ENCODE measurements around the gene ZNF211.

Gene ZNF211

DNA sequence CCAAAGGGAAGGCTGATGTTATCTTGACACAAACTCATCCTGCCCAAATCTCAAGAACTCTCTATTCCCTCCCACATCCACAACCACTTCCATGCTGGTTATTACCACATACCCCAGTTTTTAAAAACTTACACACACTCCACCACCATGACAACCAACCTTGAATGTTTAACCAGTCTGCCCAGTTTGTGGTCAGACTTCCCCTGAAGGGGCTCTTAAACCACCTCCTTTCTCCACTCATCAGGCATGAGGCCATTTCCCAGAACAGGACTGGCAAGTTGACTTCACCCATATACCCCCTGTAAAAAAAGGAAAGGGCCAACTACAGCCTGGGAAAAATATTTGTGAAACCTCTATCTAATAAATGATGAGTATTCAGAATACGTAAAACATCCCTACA, 23.4 kb downstream of the ZNF211 start:
- no peak for DNase-seq

DNA sequence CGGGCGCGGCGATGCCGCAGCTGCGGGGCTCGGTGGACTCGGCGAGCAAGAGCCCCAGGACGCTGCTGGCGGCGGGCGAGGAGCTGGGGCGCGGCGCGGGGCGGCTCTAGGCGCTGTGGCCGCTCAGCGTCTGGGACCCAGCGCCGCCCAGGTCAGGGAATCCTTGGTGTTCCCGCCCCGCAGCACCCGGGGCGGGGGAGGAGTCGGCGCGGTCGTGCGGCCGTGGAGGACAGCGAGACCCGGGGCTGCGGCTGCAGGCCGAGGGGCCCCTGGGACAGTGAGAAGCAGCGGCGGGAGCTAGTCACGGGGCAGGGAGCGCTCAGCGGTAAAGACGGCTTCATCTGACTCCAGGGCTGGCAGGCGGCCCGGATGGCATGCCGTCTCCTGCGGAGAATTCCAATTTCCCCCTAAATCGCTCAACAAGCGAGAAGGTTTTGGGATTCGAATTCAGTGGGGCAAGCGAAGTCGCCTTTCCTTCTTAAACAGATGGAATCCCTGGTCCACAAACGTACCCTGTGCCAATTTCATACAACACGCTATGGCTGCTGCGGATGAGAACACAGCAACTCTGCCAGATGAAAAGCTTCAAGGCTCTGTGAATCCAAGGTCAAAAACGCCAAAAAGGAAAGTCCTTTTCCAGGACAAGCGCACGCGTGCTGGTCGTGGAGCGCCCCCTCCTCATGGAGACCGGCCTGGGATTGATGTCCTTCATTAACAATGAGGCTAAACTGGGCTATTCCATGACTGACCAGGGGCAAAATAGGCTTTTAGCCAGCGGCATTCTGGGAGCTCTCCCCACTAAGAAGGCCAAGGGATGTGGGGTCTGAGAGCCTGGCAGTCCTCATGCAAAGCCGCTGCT, 31.5 kb downstream of the ZNF211 start:
- DNase-seq: no peak

DNA sequence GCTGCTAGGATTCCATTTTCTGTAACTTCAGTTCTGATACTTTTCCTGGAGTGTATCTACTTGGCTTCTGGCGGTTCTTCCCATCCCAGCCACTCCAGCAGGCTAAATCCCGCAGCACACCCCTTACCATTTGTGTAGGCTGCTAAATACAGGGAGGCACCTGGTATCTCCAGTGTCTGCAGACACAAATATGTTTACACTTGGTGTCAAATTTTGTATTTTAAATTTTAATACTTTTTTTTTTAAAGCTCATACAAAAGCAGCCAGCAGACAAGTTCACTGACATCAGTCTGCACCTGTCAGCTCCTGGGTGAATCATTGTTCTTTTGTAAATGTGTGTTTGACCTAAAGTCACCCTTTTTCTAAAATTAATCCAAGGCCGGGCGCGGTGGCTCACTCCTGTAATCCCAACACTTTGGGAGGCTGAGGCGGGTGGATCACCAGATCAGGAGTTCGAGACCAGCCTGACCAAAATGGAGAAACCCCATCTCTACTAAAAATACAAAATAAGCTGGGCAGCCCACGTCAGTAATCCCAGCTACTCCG, 32.4 kb downstream of the ZNF211 start:
- DNase-seq: no peak

DNA sequence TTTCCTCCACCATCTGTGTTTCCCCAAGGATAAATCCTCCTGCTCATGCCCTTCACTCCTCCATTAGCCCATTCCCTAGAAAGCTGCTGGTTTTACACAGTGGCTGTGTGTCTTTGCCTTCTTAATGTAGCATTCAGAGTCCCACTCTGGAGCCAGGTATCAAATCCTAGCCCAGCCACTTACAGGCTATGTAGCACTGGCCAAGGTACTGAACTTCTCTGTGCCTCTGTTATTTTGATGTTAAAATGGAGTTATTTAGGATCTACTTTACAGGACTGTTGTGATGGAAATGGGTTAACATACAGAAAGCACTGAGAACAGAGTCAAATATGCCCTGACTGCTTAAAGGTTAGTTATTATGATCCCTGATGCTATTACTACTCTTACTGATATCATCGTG, 34.3 kb downstream of the ZNF211 start:
- no peak for DNase-seq

DNA sequence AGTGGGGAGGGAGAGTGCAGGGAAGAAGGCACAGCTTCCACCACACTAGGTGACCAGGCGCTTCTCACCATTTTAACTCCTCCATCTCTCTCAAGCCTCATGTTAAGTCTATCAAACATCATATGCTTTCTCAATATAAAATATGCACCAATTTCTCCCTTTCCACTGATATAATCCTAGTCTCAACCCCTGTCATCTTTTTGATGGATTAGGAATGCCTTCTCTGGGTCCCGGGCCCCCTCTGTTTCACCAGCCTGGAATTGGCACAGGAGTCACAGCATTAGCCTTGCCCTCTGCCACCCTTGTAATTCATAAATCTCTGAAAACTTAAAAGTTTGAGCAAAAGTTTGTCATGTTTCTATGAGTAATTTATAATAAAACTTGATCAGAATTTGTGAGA, 35.7 kb downstream of the ZNF211 start, which contains the start of gene ZSCAN4:
ZSCAN4 (plus strand) TSS at position 301 of the 400 bp plus-strand sequence. CDS start 7,211 bp downstream, outside the sequence.
- no peak for DNase-seq

- DNase-seq: no peak
Observed at GRCh38 chr19:57671124-57671895, 38.3 kb downstream of the ZNF211 start.

DNA sequence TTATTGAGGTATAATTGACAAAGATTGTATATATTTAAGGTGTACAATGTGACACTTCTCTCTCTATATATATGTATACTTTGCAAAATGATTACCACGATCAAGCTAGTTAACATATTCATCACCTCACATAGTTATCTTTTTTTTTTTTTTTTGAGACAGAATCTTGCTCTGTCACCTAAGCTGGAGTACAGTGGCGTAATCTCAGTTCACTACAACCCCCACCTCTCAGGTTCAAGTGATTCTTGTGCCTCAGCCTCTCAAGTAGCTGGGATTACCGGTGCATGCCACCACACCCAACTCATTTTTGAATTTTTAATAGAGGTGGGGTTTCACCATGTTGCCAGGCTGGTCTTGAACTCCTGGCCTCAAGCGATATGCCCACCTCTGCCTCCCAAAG, 39.5 kb downstream of the ZNF211 start:
- no peak for DNase-seq

DNA sequence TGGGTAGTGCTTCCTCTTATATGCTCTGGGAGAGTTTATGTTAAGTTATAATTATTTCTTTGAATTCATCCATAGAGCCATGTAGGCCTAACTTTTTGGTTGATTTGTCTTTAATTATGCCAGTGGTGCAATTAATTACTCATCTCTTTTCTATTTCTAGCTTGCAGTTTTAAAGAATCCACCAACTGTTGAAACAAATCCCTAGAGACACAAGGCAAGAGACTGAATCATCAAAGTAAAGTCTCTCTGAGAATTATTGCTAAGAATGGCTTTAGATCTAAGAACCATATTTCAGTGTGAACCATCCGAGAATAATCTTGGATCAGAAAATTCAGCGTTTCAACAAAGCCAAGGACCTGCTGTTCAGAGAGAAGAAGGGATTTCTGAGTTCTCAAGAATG, 42.9 kb downstream of the ZNF211 start:
- no peak for DNase-seq

DNA sequence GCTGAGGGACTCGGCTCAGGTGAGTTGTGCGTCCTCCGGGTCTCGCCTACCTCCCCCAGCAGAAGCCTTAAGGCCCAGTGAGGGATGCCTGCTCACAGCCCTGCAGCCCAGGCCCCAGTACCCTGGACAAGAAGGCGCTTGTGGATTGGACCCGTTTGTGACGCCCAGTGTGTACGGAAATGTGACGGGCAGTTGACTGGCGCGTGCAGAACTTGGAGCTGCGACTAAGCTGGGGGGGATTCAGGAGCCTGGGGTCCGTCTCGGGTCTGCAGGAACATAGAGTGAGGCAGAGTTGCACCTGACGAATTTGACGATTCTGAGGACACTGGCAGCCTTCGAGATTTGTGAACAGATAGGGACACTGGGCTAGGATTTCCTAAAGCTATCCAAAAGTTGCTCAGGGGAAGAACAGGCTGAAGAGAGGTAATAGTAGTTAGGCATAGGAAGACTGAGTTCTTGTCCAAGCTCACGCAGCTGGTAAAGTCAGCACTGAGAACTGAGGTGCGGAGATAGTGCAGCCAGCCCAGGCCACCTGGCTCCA, 49.3 kb downstream of the ZNF211 start:
- no peak for DNase-seq

DNA sequence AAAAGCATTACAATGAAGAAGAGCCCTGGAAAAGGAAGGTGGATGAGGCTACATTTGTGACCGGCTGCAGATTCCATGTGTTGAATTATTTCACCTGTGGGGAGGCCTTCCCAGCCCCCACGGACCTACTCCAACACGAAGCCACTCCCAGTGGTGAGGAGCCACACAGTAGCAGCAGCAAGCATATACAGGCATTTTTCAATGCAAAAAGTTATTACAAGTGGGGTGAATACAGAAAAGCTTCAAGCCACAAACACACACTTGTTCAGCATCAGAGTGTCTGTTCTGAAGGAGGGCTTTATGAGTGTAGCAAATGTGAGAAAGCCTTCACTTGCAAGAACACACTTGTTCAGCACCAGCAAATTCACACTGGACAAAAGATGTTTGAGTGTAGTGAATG, 53.8 kb downstream of the ZNF211 start:
- DNase-seq: no peak

DNA sequence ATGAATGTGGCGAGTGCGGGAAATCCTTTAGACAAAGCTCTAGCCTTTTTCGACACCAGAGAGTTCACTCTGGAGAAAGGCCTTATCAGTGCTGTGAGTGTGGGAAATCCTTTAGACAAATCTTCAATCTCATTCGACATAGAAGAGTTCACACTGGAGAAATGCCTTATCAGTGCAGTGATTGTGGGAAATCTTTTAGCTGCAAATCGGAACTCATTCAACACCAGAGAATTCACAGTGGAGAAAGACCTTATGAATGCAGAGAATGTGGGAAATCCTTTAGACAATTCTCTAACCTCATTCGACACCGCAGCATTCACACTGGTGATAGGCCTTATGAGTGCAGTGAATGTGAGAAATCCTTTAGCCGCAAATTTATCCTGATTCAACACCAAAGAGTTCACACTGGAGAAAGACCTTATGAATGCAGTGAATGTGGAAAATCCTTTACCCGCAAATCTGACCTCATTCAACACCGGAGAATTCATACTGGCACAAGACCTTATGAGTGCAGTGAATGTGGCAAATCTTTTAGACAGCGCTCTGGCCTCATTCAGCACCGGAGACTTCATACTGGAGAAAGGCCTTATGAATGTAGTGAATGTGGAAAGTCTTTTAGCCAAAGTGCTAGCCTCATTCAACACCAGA, 54.5 kb downstream of the ZNF211 start:
- no peak for DNase-seq

DNA sequence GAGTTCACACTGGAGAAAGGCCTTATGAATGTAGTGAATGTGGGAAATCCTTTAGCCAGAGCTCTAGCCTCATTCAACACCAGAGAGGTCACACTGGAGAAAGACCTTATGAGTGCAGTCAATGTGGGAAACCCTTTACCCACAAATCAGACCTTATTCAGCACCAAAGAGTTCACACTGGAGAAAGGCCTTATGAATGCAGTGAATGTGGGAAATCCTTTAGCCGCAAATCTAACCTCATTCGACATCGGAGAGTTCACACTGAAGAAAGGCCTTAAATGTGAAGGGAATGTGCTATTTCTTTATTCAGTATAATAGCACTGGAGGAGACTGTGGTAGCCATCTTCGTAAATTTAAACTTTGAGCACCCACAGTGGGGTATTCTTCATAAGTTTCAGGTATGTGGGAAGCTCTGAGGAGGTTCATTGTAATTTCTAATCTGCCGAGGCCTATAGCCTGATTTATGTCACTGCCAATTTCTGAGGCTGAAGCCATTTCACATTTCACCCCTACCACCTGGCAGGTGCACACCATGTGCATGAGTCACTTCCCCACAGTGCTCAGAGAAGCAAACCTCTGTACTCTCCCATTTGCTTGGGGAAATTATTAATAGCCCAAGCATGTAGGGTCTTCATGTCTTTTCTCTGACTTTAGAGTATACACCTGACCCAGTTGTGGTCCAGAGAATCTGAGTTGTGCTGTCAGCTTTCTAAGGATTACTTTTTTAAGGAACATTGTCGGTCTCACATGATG, 55.2 kb downstream of the ZNF211 start:
- DNase-seq: no peak

DNA sequence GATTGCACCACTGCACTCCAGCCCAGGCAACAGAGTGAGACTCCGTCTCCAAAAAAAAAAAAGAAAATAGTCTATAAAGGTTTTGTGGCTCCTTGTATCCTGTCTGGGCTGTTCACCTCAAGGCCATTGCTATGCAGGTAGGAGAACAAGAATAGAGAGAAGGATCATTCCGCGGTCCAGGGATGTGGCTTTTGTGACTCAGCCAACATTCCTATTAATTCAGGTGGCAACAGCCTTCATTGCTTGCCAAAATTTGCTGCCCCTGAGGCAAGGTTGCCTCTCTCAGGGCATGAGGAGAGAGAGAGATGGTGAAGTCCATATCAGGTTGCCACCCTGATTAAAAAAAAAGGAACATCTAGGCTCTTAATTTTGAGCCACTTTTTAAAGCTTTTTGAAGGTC, 56.8 kb downstream of the ZNF211 start:
- DNase-seq: no peak
